DND-41 (cell line): ENCODE data around the gene SIL1.

ENCODE experiments used
- EZH2 ChIP-seq: IDR thresholded peaks from 3 replicates; pipeline ENCODE4 v1.6.1; 2012; ENCODE audit warnings: borderline replicate concordance, low read depth, mild to moderate bottlenecking, moderate library complexity, low read length, inconsistent platforms; ENCODE audit not compliant: severe bottlenecking
- TF ChIP-seq, protein P1 (sequence below): IDR thresholded peaks from 2 replicates; pipeline ENCODE4 v1.5.1; 2012; ENCODE audit warnings: borderline replicate concordance, low read length, moderate library complexity, mild to moderate bottlenecking; ENCODE audit not compliant: poor library complexity, severe bottlenecking; ENCODE audit errors: extremely low read depth

DNA sequence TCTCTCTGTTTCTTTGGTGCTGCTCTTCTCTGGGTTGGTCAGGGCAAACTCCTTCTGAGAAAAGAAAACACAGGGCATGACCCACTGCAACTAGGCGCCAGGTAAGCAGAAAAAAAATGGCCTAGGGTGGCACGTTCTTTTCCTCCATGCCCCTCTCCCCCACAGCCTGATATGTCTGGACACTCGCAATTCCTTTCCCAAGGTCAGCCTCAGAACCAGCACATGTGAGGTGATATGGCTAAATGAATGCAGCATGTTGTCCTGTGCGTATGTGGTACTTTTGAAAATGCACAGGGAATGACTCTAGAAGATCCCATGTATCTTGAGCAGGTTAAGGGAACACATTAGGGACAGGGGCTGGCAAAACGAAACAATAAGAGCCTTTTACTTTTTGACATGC lies 77.0 kb downstream of the SIL1 start:
- TF ChIP-seq, protein P1, sequence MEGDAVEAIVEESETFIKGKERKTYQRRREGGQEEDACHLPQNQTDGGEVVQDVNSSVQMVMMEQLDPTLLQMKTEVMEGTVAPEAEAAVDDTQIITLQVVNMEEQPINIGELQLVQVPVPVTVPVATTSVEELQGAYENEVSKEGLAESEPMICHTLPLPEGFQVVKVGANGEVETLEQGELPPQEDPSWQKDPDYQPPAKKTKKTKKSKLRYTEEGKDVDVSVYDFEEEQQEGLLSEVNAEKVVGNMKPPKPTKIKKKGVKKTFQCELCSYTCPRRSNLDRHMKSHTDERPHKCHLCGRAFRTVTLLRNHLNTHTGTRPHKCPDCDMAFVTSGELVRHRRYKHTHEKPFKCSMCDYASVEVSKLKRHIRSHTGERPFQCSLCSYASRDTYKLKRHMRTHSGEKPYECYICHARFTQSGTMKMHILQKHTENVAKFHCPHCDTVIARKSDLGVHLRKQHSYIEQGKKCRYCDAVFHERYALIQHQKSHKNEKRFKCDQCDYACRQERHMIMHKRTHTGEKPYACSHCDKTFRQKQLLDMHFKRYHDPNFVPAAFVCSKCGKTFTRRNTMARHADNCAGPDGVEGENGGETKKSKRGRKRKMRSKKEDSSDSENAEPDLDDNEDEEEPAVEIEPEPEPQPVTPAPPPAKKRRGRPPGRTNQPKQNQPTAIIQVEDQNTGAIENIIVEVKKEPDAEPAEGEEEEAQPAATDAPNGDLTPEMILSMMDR, result no peak
- TF ChIP-seq EZH2, result no peak
